ENCODE data around the gene HCRTR2. TPM values are rescaled to one million over a fixed set of nuclear protein-coding genes. Genes with fewer than 3 reads are reported as not detected.
"Not testable (repeated sequence)": the region's sequence is repeated elsewhere in the genome, so short reads cannot be mapped to it uniquely, and the experiment has no call there.

HCRTR2 gene
- polyA plus RNA-seq = not detected

DNA sequence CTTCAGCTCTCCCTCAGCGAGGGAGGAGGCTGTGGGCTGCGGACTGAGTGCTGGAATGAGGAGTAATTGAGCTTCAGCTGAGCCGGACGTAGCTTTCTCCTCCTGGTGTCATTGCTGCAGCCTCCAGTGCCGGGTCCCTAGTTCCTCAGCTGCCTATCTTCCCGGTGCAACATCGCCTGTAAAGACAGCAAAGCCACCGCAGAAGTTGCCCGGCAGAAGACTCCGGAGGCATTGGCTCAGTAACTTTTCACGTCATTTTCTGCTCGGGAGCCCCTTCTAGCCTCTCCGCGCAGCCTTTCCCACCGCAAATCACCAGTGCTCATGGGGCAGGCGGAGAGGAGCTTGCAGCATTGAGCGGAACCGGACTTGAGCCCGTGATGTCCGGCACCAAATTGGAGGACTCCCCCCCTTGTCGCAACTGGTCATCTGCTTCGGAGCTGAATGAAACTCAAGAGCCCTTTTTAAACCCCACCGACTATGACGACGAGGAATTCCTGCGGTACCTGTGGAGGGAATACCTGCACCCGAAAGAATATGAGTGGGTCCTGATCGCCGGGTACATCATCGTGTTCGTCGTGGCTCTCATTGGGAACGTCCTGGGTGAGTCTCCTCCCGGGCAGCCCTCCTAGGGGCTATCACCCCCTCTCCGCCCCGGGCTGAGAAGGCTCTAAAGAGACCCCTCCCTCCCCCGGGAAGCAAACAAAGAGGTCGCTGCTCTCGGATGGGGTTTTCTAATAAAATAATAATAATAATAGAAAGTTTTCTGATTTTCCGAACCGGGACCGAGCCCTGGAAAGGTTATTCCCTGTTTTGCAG lies at the start of gene HCRTR2:
Gene HCRTR2 (plus strand): TSS at position 305 of the 816 bp plus-strand sequence. CDS start 73 bp downstream, at position 378.
- H3K36me3 Mint-ChIP-seq = no peaks in the 10 kb centered on the region
- H3K4me3 Mint-ChIP-seq = peak within 1 kb of the TSS in 1 of 4 donors; percentile 54
- no peaks in the 10 kb centered on the region for H3K4me1 Mint-ChIP-seq
- H3K9me3 Mint-ChIP-seq = peaks cover 4 to 8% (median 7%) of the 10 kb centered on the region in 3 donors
- no peak within 1 kb of the TSS for H3K27ac Mint-ChIP-seq
- H3K27me3 Mint-ChIP-seq = peaks cover 2% of the 10 kb centered on the region

DNA sequence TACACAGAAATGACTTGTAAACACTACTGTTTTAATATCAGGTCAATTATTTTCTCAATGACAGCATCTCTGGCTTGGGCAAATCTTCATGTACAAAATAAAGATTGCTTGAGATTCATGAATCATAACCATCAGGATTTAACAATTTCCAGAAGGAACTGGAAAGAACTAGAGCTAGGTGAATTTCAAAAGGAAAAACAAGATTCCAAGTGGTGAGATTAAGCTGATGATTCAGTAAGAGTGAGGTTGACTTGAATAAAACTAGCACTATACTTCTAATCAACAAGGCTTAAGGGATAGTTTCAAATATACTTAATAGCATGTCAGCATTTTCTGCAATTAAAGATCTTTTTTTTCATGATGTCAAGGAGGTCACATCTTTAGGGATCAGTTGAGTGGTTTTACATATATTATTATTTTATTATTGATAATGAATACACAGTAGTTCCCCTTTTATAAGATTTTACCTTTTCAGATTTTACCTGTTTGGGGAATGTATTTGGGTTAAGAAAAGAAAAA lies 43.5 kb upstream of the HCRTR2 start:
- no peak overlapping the region for H3K4me3 Mint-ChIP-seq

DNA sequence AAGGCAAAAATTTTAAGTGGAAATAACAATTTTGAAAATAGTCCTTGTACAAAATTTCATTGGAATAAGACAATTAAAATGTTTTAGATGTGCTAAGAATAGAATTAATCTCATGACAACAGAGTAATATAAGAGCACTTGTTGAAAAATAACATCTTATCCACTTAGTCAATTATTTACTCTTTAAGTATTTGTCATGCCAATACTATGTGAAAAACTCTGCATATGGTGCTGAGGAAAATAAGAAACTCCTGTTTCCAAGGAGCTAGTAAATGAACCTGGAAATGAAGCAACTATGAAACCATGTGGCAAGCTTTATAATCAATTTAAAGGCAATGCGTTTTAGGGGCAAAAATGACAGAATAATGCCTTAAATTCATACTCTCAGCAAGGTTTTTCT lies 42.7 kb upstream of the HCRTR2 start:
- Mint-ChIP-seq H3K4me3 (no peak overlapping the region), H3K9me3 (peaks cover 4 to 11% (median 8%) of the 10 kb centered on the region in 3 donors), H3K27ac (no peak overlapping the region), H3K27me3 (no peaks in the 10 kb centered on the region), H3K36me3 (peaks cover 1% of the 10 kb centered on the region), H3K4me1 (no peaks in the 10 kb centered on the region)

More for the DNA sequence above, 43.5 kb upstream of the HCRTR2 start:
- Mint-ChIP-seq H3K27me3 (no peaks in the 10 kb centered on the region), H3K36me3 (peaks cover 1% of the 10 kb centered on the region), H3K27ac (no peak overlapping the region), H3K9me3 (peaks cover 4 to 10% (median 10%) of the 10 kb centered on the region in 3 donors), H3K4me1 (no peaks in the 10 kb centered on the region)

DNA sequence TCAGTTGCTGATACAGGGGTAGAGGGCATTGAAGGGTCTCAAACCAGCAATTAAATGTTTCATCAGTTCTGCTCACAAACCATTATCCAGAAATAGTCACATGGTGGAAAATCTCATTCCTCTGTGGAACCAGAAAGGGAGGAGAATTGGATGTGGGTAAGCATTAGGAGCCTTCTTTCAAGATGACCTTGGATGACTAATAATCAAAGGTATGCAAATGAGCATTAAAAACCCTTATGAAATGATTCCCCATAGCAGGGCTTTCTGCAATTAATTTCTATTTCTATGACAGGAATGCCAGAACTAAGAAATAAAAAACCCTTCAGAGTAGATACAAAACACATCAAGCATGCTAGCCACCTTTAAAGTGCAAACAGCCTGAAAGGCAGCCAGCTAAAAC lies 37.4 kb upstream of the HCRTR2 start:
- no peaks in the 10 kb centered on the region for H3K36me3 Mint-ChIP-seq
- H3K27me3 Mint-ChIP-seq = no peaks in the 10 kb centered on the region
- no peak overlapping the region for H3K4me3 Mint-ChIP-seq
- no peak overlapping the region for H3K27ac Mint-ChIP-seq
- no peaks in the 10 kb centered on the region for H3K4me1 Mint-ChIP-seq
- H3K9me3 Mint-ChIP-seq = peaks cover 0 to 1% (median 0%) of the 10 kb centered on the region in 3 donors

DNA sequence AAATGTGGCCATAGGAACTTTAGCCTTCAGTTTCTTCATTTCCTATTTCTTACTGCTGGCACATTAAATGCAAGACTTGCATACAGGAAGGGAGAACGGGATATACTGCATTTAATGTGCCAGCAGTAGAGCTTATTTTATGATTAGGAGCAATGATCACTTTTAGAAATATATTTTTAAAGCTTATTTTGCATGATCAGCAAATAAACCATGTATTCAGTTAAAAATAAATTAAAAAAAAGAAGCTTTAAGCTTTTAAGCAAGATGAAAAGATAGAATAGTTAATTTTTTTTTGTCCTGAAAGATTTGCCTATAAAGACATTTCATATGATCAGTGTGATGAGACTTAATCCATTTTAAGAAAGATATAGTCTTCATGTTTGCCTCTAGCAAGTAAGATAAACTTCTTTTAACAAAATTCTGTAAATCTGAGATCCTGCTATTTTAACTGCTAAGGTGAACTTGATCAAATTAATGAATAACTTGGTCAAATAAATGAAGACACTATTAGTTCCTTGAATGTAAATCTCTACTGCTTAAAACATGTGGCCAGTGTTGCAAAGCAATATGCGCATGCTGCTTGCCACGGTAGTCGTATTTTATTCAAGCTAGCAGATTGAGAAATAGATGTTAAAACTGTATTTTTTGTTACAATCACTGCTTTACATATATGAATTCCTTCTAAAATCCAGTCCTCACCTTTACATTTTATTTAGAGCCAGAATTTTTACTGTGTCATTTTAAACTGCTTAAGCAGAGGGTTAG lies 36.2 kb upstream of the HCRTR2 start:
- no peaks in the 10 kb centered on the region for H3K36me3 Mint-ChIP-seq
- no peak overlapping the region for H3K27ac Mint-ChIP-seq
- no peaks in the 10 kb centered on the region for H3K4me1 Mint-ChIP-seq
- peaks cover 0 to 3% (median 1%) of the 10 kb centered on the region in 3 donors for H3K9me3 Mint-ChIP-seq
- no peaks in the 10 kb centered on the region for H3K27me3 Mint-ChIP-seq
- H3K4me3 Mint-ChIP-seq = no peak overlapping the region

DNA sequence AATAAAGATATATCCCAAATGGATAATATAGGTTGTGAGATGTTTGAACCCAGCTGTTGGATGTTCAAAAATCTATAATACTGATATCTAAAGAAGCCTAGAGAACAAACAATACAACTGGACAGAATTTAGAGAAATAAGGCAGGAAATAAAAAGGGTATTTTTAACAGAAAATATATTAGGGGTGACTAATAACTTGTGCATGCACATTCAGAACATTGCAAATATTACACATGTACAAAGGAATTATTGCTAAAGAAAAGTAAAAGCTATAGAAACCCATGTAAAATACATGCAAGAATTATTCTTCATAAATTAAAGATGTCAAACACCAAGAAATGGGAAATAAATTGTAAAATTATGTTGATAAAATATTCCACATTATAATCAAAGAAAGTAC lies 32.7 kb upstream of the HCRTR2 start:
- H3K27me3 Mint-ChIP-seq = no peaks in the 10 kb centered on the region
- H3K27ac Mint-ChIP-seq = no peak overlapping the region
- H3K4me3 Mint-ChIP-seq = no peak overlapping the region
- H3K36me3 Mint-ChIP-seq = no peaks in the 10 kb centered on the region
- no peaks in the 10 kb centered on the region for H3K4me1 Mint-ChIP-seq
- peaks cover 3 to 6% (median 3%) of the 10 kb centered on the region in 3 donors for H3K9me3 Mint-ChIP-seq

DNA sequence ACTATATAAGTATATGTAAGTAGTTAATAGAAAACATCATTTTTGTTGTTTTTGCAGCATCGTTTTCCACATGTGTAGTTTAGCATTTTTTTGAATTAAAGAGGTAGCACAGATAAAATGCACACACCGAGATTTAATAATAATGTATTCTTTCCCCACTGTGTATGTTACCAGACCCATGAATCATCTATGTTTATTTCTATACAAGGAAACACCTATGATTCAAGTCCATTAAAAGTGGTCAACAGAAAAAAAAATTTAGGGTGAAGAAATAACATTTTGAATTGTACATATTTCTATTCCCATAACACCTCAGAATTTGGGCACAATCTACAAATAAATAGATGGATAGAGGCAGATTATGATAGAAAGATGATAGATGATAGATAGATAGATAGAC lies 31.7 kb upstream of the HCRTR2 start:
- no peaks in the 10 kb centered on the region for H3K4me1 Mint-ChIP-seq
- H3K27me3 Mint-ChIP-seq = no peaks in the 10 kb centered on the region
- peaks cover 3 to 8% (median 3%) of the 10 kb centered on the region in 3 donors for H3K9me3 Mint-ChIP-seq
- H3K27ac Mint-ChIP-seq = no peak overlapping the region
- no peaks in the 10 kb centered on the region for H3K36me3 Mint-ChIP-seq
- H3K4me3 Mint-ChIP-seq = no peak overlapping the region

DNA sequence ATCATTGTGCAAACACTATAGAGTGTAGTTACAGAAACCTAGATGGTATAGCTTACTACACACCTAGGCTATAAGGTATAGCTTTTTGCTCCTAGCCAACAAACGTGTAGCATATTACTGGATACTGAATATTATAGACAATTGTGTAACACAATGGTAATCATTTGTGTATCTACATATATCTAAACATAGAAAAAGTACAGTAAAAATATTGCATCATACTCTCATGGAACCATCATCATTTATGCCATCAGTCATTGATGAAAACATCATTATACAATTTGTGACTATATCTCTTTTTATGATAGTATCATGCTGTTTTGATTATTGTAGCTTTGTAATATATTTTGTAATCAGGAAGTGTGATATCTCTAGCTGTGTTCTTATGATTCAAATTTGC lies 21.0 kb upstream of the HCRTR2 start:
- H3K4me3 Mint-ChIP-seq = no peak overlapping the region
- no peaks in the 10 kb centered on the region for H3K27me3 Mint-ChIP-seq
- H3K4me1 Mint-ChIP-seq = no peaks in the 10 kb centered on the region
- no peaks in the 10 kb centered on the region for H3K36me3 Mint-ChIP-seq
- no peak overlapping the region for H3K27ac Mint-ChIP-seq
- peaks cover 3 to 20% (median 6%) of the 10 kb centered on the region in 3 donors for H3K9me3 Mint-ChIP-seq

DNA sequence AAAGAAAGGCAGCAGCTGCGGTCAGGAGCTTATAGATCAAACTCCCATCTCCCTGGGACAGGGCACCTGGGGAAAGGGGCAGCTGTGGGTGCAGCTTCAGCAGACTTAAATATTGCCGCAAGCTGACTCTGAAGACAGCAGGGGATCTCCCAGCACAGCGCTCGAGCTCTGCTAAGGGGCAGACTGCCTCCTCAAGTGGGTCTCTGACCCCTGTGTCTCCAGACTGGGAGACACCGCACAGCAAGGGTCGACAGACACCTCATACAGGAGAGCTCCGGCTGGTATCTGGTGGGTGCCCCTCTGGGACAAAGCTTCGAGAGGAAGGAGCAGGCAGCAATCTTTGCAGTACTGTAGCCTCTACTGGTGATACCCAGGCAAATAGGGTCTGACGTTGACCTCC lies 15.5 kb upstream of the HCRTR2 start:
- H3K27ac Mint-ChIP-seq, H3K4me3 Mint-ChIP-seq, H3K36me3 Mint-ChIP-seq, H3K4me1 Mint-ChIP-seq, H3K9me3 Mint-ChIP-seq, H3K27me3 Mint-ChIP-seq: not testable (repeated sequence)

DNA sequence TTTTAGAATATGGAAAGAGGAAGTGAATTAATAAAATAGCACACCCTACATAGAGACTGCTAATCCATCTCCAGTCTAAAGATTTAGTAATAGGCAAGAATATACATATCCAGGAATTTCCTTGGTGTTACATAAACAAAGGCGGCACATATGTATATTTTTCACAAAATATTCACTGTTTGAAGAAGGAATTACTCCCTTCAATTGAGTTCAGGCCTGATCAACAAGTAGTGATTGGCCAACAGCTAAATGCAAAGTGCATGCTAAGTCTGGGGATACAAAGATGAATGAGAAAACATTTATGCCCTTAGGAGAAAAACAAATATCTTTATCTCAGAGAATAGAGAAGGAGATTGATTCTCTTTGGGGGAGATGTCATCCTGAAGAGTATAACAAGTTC lies 6.5 kb upstream of the HCRTR2 start:
- peaks cover 3 to 9% (median 4%) of the 10 kb centered on the region in 3 donors for H3K9me3 Mint-ChIP-seq
- H3K27me3 Mint-ChIP-seq = no peaks in the 10 kb centered on the region
- no peak overlapping the region for H3K4me3 Mint-ChIP-seq
- H3K4me1 Mint-ChIP-seq = no peaks in the 10 kb centered on the region
- no peaks in the 10 kb centered on the region for H3K36me3 Mint-ChIP-seq
- H3K27ac Mint-ChIP-seq = peak overlapping the region in 1 of 3 donors; percentile 53

DNA sequence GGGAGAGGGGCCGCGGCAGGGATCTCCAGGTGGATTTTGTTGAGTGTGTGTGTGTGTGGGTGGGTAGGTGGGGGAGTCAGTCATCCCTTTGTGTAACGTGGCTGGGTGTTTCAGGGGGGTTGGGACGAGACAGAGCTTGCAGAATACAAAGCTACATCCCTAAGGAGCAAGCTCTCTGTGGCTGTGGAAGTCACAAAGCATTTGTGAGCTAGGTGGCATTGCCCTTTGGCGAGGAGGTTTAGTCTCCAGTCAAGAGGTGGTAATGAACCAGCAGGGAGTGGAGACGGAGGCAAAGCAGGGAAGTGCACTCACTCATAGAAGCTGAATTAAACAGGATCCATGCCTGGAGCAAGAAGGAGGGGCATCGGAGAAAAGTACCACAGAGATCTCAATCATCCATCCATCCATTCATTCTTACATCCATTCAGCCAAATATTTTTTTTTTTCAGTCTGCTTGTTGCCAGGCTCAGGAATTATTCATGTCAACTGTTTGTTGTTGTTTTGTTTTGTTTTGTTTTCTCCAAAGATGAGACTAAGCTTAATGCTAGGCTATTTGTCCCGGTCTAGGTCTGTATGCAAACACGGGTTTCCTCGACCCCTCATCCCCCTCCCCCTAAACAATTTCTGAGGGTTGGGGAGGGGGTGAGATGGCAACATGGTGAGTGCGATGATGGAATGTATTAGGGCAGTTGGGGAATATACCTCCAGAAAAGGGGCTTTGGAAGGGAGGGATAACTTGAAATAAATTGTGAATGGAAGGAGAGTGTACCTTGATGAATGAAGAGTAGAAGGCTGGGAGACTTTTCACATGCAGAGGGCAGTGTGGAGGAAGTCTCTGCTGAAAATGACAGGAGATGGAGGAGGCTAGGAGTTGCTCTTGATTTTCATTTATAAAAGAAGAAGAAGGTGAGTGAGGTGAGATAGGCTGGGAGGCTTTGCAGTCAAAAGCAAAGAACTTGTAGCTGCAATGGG lies 1.0 kb downstream of the HCRTR2 start:
- Mint-ChIP-seq H3K27me3 (peaks cover 2% of the 10 kb centered on the region), H3K27ac (no peak overlapping the region), H3K36me3 (no peaks in the 10 kb centered on the region)

DNA sequence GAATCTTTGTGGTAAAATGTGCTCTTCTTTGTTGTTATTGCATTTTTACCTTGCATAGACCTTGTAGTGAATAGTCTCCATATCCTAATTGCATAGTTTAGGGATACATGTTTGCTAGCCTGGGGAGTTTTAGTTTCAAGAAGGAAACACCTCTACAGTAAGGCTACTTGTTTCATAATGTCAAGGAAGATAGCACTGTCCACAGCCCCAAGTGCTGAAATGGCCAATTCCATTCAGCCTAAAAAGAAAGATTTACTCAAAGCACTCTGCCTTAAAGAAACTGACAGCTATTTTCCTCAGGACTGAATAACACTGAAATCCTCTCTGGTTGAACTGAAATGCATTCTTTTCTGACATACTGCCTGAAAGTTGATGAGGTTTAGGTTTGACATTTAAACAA lies 2.6 kb downstream of the HCRTR2 start:
- H3K27me3 Mint-ChIP-seq = peaks cover 2% of the 10 kb centered on the region
- H3K4me3 Mint-ChIP-seq = no peak overlapping the region
- peaks cover 3 to 5% (median 4%) of the 10 kb centered on the region in 3 donors for H3K9me3 Mint-ChIP-seq
- H3K36me3 Mint-ChIP-seq = no peaks in the 10 kb centered on the region
- H3K4me1 Mint-ChIP-seq = no peaks in the 10 kb centered on the region
- no peak overlapping the region for H3K27ac Mint-ChIP-seq

More for the DNA sequence above, 1.0 kb downstream of the HCRTR2 start:
- Mint-ChIP-seq H3K4me1 (no peaks in the 10 kb centered on the region), H3K4me3 (peak overlapping the region in 1 of 4 donors; percentile 54), H3K9me3 (peaks cover 4 to 7% (median 6%) of the 10 kb centered on the region in 3 donors)

DNA sequence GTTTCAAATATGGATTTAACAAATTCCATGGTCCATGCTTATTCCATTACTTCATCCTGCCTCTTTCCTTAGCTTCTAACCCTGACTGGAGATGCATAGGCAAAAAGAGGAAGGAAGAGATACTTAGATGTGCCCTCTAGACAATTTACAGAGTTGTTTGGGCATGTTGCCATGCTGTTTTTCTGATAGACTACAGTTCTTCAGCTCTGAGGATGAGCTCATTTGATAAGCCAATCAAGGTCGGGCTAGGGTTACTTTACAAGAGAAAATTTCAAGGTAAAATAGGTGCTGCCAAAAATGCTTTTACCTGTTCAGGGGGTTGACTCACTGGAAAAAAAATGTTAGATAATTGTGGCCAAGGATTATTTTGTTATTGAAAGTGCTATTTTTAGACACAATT lies 5.9 kb downstream of the HCRTR2 start:
- Mint-ChIP-seq H3K9me3 (peaks cover 2 to 3% (median 3%) of the 10 kb centered on the region in 3 donors), H3K36me3 (no peaks in the 10 kb centered on the region), H3K27ac (no peak overlapping the region), H3K4me1 (peaks cover 0 to 2% (median 0%) of the 10 kb centered on the region in 3 donors), H3K4me3 (no peak overlapping the region), H3K27me3 (peaks cover 2% of the 10 kb centered on the region)

DNA sequence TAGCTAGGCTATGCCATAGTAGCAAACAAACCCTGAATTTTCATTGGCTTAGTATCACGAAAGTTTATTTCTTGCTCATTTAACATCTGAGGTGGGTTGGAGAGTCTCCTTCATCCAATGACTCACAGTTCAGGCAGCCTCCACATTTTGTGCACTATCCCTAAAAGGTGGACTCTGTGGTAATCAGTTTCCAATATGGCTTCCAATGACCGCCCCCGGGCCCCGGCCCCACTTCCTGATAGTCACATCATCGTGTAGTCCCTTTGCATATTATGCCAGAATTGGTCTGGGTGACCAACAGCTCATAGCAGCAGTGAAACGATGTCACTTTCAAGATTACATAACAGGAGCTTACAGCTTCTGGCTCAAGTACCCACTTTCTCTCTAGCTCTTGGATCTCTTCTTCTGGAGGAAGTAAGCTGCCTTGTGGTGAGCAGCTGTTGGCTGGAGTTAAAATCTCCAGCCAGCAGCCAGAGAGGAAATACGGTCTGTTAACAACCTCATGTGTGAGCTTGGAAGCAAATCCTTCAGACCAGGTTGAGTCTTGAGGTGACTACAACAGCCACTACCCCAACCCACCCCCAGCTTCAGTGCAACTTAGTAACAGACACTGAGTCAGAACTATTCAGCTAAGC lies 7.8 kb downstream of the HCRTR2 start:
- H3K9me3 Mint-ChIP-seq = peaks cover 2 to 3% (median 3%) of the 10 kb centered on the region in 3 donors
- no peak overlapping the region for H3K4me3 Mint-ChIP-seq

More for the DNA sequence above, 7.8 kb downstream of the HCRTR2 start:
- Mint-ChIP-seq H3K27me3 (no peaks in the 10 kb centered on the region), H3K4me1 (peaks cover 0 to 2% (median 0%) of the 10 kb centered on the region in 3 donors), H3K27ac (no peak overlapping the region), H3K36me3 (no peaks in the 10 kb centered on the region)
